ENCODE results near the gene FAM131A. TPM values are rescaled to one million over a fixed set of nuclear protein-coding genes. Genes with fewer than 3 reads are reported as not detected.

FAM131A gene
- total and polyA plus RNA-seq, 9 of the 15 experiments (the other 6 are each of a cell fraction or from before 2014, with no cell fraction given): 0.48 to 11.1 (median 4.3) TPM

DNA sequence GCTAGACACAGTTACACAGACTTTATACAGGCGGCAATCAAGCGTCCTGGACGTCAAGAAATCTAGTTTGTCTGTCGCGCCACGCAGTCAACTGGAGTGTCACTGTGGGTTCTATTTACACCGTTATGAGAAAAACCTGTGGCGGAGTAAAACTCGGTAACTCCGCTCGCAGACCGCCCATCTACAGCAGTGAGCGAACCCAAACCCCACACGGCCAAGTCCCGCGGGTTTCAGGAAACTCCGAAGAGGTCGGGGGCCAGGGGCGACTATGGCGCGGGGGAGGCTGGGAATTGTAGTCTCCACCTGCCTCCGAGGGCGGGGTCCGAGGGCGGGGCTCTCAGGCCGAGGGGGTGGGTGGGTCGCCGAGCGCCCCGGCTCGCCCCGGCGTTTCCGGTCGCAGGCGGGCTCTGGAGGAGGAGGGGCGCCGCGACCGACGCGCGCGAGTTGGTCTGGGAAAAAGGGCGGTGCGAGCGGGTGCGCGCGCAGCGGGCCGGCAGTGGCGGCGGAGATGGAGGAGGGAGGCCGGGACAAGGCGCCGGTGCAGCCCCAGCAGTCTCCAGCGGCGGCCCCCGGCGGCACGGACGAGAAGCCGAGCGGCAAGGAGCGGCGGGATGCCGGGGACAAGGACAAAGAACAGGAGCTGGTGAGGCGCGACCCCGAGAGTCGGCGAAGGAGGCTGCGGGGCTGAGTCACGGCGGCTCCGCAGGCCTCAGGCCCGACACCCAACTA is 38.5 kb upstream of the FAM131A start, which contains the start of gene PSMD2 (continued):
- peak; percentile 44; the same call in 1 of the 2 replicates for TF ChIP-seq L3MBTL2 (IDR thresholded peaks at IDR 0.05)
- TF ChIP-seq, protein P1, sequence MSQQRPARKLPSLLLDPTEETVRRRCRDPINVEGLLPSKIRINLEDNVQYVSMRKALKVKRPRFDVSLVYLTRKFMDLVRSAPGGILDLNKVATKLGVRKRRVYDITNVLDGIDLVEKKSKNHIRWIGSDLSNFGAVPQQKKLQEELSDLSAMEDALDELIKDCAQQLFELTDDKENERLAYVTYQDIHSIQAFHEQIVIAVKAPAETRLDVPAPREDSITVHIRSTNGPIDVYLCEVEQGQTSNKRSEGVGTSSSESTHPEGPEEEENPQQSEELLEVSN (IDR thresholded peaks at IDR 0.05; ENCODE audit: borderline replicate concordance in 1 of 2, extremely low read depth in 1 of 2, insufficient read depth in 1 of 2, insufficient read length in 1 of 2, low read depth in 1 of 2, low read length in 1 of 2, poor library complexity in 1 of 2, severe bottlenecking in 1 of 2): peak in 1 of 2 experiments; percentile 30
- TF ChIP-seq NONO (IDR thresholded peaks at IDR 0.05; ENCODE audit: low read depth in 2 of 2, low read length in 1 of 2): 0 out of 4 replicates have a peak, but pooled peaks of 1 of the 2 experiments have one; percentile 25
- peak; percentile 40; the same call in 1 of the 2 replicates for TF ChIP-seq ZNF12 (CRISPR knock-in tag; IDR thresholded peaks at IDR 0.05)
- TF ChIP-seq NEUROD1 (IDR thresholded peaks at IDR 0.05; ENCODE audit: borderline replicate concordance, low read depth, low read length, partially characterized antibody): no peak
- TF ChIP-seq DPF2 (IDR thresholded peaks at IDR 0.05): 0 out of 2 replicates have a peak, but pooled peaks have one; percentile 4
- TF ChIP-seq, protein P2, sequence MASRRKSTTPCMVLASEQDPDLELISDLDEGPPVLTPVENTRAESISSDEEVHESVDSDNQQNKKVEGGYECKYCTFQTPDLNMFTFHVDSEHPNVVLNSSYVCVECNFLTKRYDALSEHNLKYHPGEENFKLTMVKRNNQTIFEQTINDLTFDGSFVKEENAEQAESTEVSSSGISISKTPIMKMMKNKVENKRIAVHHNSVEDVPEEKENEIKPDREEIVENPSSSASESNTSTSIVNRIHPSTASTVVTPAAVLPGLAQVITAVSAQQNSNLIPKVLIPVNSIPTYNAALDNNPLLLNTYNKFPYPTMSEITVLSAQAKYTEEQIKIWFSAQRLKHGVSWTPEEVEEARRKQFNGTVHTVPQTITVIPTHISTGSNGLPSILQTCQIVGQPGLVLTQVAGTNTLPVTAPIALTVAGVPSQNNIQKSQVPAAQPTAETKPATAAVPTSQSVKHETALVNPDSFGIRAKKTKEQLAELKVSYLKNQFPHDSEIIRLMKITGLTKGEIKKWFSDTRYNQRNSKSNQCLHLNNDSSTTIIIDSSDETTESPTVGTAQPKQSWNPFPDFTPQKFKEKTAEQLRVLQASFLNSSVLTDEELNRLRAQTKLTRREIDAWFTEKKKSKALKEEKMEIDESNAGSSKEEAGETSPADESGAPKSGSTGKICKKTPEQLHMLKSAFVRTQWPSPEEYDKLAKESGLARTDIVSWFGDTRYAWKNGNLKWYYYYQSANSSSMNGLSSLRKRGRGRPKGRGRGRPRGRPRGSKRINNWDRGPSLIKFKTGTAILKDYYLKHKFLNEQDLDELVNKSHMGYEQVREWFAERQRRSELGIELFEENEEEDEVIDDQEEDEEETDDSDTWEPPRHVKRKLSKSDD (conservative IDR thresholded peaks at IDR 0.05; ENCODE audit: low read length): no peak
- TF ChIP-seq, protein P3, sequence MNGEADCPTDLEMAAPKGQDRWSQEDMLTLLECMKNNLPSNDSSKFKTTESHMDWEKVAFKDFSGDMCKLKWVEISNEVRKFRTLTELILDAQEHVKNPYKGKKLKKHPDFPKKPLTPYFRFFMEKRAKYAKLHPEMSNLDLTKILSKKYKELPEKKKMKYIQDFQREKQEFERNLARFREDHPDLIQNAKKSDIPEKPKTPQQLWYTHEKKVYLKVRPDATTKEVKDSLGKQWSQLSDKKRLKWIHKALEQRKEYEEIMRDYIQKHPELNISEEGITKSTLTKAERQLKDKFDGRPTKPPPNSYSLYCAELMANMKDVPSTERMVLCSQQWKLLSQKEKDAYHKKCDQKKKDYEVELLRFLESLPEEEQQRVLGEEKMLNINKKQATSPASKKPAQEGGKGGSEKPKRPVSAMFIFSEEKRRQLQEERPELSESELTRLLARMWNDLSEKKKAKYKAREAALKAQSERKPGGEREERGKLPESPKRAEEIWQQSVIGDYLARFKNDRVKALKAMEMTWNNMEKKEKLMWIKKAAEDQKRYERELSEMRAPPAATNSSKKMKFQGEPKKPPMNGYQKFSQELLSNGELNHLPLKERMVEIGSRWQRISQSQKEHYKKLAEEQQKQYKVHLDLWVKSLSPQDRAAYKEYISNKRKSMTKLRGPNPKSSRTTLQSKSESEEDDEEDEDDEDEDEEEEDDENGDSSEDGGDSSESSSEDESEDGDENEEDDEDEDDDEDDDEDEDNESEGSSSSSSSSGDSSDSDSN (IDR thresholded peaks at IDR 0.05; ENCODE audit: borderline replicate concordance in 1 of 2, low read depth in 2 of 2, low read length in 2 of 2): 0 out of 4 replicates have a peak, but pooled peaks of 1 of the 2 experiments have one; percentile 22
- TF ChIP-seq GABPB1 (CRISPR knock-in tag; IDR thresholded peaks at IDR 0.05): peak; percentile 85
- TF ChIP-seq NRF1 (conservative IDR thresholded peaks at IDR 0.05 in 1 of 2, IDR thresholded peaks at IDR 0.05 in 1 of 2): peak; percentile 88 to 89
- TF ChIP-seq NR2C1 (IDR thresholded peaks at IDR 0.05): peak; percentile 95
- peak; percentile 98 for TF ChIP-seq NR2C1 (tag; IDR thresholded peaks at IDR 0.05)
- no peak for TF ChIP-seq ZSCAN32 (CRISPR knock-in tag; IDR thresholded peaks at IDR 0.05)
- peak; percentile 84 for TF ChIP-seq SUPT5H (IDR thresholded peaks at IDR 0.05)
- peak; percentile 68 for TF ChIP-seq ZBTB7A (IDR thresholded peaks at IDR 0.05; ENCODE audit: borderline replicate concordance, control insufficient read depth, low read depth, low read length)
- TF ChIP-seq, protein P4, sequence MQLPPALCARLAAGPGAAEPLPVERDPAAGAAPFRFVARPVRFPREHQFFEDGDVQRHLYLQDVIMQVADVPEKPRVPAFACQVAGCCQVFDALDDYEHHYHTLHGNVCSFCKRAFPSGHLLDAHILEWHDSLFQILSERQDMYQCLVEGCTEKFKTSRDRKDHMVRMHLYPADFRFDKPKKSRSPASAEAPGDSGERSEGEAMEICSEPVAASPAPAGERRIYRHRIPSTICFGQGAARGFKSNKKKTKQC (CRISPR knock-in tag; IDR thresholded peaks at IDR 0.05): no peak; the same call in 1 of the 2 replicates
- peak; percentile 62; the same call in 1 of the 2 replicates for TF ChIP-seq ERF (CRISPR knock-in tag; IDR thresholded peaks at IDR 0.05)
- no peak for TF ChIP-seq ZNF354B (CRISPR knock-in tag; IDR thresholded peaks at IDR 0.05)
- peak; percentile 59 for TF ChIP-seq EGR1 (conservative IDR thresholded peaks at IDR 0.05)
- peak; percentile 89 for TF ChIP-seq HCFC1 (IDR thresholded peaks at IDR 0.05; ENCODE audit: low read depth, low read length)
